HG03064 (cell line): ENCODE measurements around the gene KRT7.

Experiments
- ATAC-seq: cut with Tn5 transposase; IDR thresholded peaks from one replicate; pipeline ENCODE4 v1.9.1; 2021; ENCODE audit warnings: low read depth; ENCODE audit not compliant: unreplicated experiment

Gene KRT7

DNA sequence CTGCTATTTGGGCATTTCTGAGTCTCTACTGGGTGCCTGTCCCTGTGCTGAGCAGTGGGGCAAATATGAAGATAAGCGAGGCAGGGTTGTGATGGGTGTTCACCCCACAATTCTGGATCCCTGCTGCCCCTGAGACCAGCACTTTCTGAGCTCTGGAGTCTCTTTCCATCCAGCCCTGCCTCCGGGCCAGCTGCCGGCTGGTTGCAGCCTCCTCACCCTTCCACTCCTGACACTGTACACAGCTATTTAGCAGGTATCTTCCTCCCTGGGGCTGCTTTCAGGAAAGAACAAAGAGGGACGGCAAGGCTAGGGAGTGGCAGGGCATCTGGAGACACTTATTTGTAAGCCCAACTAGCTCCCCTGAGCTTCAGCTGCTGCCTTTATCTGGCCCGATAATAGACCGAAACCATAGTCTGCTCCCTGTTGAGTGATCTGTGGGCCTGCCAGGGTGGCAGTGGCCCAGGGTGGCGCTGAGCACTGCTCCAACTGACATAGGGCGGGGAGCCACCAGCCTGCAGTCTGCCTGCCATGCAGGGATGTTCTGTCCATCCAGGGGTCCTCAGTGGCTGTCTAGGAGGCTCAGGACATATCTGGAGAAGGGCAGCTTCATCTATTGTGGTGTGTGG is 33.6 kb upstream of the KRT7 start:
- no peak for ATAC-seq

DNA sequence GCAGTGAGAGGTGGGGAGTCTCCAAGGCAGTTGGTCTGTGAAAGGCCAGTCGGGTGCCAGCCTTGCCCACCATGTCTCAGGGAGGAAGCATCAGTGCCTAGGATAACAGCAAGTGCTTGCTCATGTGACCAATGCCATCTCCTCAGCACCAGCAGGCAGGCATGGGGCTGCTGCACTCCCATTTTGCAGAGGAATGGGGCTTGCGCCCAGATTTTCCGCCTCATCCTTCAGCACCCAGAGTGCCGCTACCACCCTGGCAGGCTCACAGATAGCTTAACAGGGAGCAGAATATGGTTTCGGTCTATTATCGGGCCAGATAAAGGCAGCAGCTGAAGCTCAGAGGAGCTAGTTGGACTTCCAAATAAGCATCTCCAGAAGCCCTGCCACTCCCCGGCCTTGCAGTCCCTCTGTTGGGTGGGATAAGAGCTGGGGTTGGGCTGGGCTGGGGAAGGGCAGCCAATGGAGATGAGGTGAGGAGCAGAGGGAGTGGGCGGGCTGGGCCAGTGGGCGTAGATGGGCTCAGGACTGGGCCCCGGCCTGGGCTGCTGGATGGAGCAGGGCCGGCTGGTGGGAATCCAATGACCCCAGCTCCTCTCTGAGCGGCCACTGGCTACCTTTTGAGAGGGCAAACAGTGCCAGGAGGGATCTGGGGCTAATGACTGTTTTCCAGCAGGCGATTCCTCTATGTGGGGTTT is 32.8 kb upstream of the KRT7 start:
- no peak for ATAC-seq

DNA sequence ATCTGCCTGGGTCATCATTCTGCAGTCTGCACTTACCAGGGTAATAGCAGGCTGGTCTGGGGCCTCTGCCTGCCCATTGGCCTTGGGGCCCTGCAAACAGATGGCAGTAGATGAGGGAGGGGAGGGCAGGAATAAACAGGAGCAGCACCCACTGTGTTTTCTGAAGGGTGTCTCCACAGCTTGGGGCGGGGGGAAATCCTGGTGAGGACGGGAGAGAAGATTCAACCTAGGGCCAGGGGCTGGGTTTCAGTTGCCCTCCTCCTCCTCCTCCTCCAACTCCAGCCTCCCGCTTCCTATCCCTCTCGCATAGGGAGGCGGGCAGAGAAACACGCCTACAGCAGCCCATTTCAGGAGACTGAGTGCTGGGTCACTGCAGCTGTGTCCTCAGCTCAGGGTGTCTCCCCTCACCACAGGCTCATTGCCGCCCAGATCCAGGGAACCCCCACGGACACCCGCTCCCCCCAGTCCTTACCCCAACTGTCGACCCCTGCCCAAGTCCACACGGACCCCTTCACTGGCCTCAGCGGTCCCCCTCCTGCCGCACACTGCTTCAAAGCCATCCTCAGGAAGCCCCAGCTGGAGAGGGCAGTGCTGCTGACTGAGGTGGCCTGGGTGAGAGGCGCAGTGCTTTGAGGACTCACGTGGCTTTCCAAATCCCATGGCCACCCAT is 32.1 kb upstream of the KRT7 start:
- no peak for ATAC-seq

DNA sequence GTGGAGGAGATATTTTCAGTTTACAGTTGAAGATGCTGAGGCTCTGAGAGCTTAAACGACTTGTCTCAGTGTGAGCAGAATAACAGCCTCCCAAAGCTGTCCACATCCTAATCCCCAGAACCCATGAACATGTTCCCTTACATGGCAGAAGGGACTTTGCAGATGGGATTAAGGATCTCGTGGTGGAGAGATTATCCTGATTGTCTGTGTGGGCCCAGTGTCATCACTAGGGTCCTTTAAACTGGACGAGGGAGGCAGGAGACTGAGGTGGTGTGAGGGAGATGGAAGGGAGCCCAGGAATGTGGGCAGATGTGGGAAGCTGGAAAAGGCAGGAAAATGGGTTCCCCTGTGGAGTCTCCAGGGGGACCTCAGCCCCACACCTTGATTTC is 31.6 kb upstream of the KRT7 start:
- no peak for ATAC-seq

DNA sequence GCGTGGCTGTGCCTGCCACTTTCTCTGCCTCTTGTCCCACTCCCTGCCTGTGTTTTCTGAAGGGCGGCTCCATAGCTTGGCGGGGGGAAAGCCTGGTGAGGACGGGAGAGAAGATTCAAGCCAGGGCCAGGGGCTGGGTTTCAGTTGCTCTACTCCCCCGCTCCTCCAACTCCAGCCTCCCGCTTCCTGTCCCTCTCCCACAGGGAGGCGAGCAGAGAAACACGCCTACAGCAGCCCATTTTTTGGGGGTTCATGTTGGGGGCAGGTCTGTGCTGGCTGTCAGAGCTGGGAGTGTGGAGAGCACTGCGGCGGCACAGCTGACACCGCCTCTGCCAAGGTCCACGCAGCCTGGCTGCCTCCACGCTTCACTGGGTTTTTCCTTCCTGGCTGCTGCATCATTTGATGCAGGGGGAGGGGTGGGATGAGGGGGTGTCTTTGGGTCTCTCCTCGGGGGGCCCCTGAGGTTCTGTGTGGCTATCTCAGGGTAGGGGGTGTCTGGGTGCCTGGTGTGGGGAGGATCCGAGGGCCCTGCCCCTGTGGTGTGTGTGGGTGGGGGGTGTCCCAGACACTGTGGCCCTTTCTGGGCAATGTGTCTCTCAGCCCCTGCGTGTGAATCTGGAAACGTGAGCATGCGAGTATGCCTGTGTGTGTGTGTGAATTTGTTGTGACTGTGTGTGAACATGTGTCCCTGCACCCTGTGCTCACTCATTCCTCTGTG is 30.5 kb upstream of the KRT7 start:
- ATAC-seq, result no peak

DNA sequence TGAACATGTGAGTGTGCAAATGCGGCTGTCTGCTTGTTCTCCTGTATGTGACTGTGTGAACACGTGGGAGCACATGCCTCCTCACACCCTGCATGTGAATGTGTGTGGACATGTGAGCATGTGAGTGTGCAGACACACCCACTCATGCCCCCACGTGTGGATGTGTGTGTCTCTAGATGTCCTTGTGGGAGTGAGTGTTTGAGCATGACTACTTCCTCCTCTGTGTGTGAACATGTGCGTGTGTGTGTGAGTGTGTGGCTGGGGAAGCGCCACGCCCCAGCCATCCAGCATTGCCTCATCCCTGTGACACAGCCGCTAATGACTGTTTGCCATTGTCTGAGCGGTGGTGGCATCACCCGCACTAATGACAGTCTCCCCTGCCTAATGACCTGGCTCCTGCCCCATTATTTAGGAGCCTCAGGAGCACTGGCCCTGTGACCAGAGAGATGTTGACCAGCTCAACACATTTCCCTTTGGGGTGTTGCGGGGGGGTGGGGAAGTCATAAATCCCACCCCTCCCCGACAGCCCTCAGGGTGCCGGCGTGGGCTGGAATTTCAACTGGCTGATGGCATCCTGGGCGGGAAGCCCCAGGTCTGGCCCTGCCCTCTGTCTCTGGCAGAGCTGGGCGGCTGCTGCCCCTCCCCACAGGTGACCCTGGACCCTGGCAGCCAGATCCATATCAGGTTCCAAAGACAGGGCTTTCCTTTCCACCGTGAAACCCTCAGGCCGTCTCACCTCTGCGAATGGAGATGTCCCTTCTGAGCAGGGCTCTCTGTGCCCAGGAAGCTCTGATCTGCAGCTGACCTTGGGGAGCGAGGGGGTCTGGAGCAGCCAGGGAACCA is 29.7 kb upstream of the KRT7 start:
- ATAC-seq, result no peak

DNA sequence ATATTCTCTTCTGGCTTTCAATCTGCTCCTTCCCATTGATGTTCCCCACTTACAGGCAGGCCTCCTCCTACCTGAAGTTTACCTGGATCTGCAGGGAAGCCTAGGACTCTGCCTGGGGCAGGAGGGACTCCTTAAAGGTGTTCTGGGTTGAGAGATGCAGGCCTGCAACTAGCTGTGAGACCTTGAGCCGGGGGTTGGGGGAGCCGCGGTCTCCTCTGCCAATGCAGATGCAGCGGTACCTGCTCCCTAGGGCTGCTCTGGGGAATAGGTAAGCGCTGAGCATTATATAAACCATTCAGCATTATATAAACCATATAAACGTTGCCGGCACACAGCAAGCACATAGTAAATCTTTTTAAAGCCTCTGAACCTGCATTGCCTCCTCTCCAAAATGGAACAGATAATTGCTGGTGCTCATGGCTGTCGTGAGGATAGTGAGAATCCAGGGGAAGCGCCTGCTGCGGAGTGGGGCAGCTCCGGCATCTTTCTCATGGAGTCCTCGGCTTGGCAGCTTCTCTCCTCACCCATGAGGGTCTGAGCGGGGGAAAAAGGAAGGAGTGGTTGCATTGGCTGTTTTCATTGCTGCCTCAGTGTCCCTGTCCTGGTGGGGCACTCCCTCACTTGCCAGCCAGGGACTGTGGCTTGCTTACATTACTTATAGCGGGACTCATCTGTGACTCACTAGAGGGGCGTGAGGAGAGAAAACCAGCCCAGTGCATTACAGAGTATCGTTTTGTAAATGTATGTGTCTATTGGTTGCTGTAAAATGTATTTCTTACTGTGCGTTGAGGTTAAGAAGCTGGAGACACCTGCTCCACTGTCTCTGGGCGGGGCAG is 28.7 kb upstream of the KRT7 start:
- ATAC-seq, result no peak

DNA sequence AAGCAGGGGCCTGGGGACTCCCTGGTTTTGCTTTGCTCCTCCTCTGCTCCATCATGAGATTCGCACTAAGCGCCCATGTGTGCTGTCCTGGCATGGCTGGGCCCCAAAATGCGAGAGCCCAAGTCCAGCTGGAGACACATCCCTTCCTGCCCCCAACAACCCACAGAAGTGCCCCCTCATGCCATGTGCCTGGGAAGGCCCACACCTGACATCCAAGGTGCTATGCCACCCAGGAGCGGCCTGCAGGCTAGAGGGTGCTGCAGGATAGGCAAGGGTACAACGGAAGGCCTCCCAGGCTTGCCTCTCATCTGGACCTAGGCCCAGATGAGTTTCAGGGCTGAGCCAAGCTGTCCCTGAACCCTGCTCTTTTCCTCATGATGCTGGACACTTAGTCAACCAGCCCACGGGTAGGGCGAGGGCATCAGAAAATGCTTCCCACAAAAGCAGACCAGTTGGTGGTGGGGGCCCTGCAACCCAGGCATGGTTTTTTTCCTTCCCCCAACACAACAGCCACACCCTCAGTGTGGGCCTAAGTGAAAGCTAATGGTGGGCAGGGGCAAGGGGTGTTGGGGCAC is 28.0 kb upstream of the KRT7 start:
- no peak for ATAC-seq

DNA sequence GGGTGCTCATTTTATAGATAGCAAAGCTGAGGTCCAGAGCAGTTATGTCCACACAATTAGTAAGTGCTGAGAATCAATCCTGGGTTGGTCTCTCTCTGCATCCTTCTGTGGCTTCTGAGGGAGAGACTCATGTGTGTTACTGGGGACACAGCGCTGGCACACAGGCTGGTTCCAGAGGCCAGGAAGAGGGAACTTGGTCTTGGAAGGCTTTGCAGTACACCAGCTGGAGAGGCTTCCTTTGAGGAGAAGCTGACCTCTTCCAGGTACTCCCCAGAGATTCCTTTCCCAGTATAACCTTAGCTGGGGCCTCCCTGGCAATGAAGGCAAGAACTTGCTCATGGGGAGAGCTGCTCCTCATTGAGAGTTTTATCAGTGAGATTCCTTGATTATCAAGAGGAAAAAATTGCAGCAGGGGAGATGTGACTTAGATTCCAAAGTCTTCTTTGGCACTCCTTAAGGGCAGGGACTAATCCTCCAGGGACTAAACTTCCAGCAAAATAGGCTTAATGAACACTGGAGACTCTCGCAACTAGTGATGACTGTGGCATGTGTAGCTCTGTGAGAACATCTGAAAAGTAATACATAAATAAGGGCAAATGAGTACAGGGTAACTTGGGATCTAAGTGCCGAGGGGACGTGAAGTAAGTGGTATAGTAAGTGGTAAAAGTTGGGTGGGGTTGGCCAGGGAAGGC is 27.3 kb upstream of the KRT7 start:
- no peak for ATAC-seq

DNA sequence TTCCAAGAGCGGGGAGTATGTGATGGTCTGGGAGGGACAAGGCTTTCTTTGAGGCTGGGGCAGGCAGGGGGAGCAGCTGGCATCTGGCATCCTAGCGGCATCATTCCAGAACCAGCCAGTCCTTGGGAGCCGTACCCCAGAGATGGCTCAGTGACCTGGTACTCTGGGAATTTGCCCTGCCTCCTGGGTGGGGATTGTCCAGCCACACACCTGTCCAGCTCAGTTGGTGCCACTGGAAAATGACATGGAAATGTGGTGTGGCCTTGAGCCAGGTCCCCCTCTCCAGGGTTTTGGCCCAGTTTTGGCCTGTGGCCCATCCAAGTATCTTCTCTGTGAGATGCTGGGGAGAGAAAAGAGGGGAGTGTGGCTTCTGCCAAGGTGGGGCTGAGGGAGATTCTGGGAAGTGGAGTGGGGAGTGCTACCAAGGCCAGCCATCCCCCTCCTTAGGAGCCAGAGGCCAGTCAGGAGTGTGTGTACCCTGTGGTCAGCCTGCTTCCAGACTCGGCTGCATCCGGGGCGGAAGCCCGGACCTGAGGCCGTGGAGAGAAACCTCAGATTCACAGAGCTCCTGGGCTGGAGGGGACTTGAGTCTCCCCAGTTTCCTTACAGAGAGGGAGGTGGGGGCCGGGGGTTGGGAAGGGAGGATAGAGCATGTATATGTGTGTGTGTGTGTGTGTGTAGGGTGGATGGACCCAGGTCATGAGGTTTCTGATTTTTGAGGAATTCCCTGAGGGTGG is 26.6 kb upstream of the KRT7 start:
- no peak for ATAC-seq

DNA sequence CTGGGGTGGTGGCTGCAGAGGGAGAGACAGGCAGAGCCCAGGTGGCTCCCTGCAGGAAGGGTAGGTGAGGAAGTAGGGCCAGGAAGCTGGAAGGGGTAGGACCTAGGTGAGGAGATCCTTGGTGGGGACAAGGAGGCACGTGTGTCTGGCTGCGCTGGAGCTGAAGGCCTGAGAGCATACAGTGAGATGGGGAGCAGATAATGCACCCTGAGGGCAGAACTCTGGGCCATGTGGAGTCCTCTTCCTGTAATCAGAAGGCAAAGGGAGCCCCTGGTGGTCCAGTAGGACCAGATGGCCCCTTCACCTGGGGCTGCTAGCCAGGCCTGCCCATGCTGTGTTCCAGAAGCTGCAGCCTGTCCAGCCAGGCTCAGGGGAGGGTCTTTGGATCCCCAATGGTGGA is 25.9 kb upstream of the KRT7 start:
- no peak for ATAC-seq

DNA sequence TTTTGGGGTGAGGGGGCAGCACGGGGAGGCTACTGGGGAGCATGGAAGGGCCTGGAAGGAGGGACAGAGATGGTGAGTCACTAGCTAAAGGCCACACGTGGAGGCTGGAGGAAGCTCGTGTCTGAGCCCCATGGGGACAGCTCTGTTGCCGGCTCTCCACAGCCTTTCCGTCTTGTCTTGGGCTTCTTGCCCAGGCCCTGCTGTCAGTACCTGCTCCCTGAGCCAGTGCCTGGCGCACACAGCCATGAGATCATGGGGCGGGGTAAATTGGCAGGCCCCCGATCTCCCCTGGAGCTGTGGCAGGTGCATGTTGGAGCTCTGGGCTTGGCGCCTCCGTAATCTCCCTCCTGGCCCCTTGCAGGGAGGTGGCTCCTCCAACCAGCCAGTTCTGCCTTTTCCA is 25.1 kb upstream of the KRT7 start:
- ATAC-seq, result no peak

DNA sequence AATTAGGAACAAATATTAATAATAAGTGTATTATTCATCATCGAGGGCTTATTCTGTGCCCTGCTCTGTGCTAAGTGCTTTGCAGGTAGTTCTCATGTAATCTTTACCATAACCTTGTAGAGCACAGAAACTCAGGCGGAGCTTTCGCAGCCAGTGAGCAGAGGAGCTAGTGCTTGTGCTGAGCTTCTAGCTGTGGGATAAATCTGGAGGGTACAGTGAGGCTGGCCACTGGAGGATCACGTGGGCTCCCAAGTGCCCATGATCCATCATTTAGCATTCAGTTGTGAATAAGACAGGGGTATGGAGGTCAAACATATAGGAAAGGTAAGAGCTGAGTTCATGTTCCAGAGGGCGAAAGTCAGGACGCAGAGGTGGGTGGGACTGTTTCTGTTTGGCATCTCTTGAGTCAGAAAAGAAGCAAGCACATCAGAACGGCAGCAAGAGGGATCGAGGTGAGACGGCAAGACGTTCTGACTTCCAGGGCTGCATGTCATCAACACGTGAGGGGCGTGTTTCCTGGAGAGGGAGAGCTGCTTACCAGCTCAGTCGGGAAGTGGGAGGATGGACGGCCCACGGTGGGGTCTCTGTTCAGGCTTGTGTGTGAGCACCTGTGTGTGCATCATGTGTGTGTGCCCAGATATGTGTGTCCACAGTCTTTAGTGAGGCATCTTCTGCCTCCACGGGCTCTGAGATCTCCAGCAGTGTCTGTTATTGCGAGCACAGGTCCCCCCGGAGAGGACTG is 24.4 kb upstream of the KRT7 start:
- ATAC-seq, result no peak

DNA sequence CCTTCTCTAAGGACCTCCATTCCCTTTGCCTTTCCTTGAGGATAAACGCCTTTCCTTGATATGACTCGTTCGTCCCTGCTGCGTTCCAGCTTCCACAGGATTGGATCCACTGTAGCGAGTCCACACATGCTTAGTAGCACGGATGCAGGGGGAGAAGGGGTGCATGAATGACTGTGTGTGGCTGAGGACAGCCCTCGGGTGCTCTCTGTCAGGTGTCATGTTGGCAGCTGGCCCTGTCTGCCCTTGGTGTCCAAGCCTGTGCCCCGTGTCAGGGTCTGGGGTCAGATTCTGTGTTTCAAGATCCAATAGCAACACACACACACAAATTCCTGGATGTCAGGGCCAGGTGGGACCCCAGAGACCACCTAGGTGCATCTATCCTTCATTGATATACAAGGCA is 23.7 kb upstream of the KRT7 start:
- no peak for ATAC-seq

DNA sequence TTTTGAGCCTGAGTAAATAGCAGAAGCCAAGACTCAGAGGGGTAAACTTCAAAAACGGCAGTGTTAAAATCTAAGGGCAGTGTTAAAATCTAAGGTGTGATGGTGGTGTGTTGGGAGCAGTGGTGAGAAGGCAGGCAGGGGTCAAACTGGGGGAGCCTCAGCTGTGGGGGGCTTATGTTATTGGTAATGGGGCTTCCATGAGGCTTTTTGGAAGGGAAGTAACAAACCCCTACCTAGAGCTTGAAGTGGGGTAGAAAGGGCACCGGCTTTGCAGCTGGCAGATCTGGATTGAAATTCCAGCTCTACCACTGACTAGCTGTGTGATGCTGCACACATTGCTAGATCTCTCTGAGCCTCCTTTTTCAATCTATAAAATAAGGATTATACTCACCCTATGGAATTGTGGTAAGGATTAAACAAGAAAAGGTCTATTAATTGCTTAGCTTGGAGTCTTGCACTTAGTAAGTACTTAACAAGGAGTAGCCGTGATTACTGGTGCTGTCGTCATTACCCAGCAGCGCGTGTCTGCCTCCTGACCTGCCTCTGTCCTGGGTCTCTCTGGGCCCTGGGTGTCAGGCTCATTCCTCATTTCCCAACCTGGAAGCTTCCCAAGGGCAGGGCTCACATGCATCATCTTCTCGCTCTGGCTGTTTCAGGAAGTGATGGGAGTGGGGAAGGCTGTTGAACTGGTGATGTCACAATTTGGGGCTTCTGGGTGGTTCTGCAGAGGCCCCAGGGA is 22.7 kb upstream of the KRT7 start:
- ATAC-seq, result no peak

DNA sequence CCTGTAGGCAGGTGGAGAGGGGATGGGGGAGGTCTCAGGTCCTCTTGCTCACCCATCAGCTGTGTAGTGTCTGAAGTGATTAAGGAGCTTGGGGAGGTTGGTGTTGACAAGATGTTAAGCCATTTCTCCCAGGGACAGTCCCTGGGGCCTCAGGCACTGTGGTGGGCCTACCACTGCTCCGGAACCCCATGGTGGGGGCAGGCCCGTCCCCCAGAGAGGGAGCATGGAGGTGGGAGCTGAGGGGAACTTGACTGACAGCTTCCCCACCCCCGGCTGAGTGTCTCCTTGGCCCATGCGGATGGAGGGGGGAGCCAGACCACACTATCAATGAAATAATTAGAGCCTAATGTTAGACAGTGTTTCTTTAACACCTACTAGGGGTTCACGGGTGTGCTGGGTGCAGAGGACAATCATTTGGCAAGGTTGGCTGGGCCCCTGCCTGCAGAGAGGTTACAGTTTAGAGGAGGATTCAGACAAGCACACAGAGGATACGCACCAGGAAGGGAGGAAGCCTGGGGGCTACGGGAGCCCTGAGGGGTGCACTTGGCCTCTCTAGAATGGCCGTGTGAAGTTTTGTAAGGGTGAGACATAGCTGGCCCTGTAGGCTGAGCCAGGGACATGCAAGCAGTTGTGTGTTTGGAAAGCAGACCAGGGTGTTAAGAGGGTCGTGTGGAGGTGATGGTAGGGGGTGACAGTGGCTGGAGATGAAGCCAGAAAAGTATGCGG is 22.0 kb upstream of the KRT7 start:
- no peak for ATAC-seq
